ENCODE data around the gene LILRB2. TPM values are rescaled to one million over a fixed set of nuclear protein-coding genes. Genes with fewer than 3 reads are reported as not detected.
"Not testable (repeated sequence)": the region's sequence is repeated elsewhere in the genome, so short reads cannot be mapped to it uniquely, and the experiment has no call there.

LILRB2 gene
- total RNA-seq, 1 donor from 2014 or later: 1.5 TPM

DNA sequence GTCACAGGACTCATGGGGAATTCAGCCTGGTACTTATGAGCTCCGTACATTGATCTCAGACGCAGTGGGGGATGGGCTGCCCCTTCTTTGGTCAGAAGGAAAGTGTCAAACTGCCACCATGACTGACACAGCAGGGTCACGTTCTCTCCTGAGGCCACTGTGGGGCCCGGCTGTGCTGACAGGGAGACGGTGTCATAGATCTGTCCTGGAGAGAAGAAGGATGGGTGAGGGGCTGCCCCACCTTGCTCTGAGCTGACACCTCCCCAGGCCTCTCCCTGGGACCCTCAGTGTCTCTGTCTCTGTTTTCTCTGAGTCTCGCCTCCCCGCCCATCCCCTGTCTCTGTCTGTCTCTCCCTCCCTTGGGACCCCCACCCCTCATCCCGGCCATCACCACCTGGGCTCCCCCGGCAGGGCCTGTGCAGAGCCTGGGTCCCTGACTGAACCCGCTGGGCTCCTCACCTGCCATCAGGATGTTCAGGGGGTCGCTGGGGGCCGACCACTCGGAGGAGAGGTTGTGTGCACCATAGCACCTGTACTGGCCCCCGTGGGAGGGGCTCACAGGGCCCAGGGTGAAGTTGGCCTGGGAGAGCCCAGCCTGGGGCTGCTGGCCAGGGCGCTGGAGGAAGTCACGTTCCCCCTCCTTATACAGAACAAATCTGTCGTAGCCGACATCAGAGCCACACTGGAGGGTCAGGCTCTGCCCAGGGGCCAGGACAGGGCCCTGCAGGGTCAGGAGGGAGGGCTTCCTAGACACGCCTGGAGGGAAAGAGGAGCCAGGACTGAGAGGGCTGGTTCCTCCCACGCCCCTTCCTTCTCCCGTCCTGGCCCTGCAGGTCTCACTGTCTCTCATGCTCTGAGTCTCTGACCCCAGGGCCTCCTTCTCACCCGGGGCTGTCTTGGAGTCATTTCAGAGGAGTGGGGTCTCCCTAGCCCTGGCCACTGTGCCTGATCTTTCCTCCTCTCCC, 40.3 kb downstream of the LILRB2 start:
- DNase-seq: not testable (repeated sequence)

DNA sequence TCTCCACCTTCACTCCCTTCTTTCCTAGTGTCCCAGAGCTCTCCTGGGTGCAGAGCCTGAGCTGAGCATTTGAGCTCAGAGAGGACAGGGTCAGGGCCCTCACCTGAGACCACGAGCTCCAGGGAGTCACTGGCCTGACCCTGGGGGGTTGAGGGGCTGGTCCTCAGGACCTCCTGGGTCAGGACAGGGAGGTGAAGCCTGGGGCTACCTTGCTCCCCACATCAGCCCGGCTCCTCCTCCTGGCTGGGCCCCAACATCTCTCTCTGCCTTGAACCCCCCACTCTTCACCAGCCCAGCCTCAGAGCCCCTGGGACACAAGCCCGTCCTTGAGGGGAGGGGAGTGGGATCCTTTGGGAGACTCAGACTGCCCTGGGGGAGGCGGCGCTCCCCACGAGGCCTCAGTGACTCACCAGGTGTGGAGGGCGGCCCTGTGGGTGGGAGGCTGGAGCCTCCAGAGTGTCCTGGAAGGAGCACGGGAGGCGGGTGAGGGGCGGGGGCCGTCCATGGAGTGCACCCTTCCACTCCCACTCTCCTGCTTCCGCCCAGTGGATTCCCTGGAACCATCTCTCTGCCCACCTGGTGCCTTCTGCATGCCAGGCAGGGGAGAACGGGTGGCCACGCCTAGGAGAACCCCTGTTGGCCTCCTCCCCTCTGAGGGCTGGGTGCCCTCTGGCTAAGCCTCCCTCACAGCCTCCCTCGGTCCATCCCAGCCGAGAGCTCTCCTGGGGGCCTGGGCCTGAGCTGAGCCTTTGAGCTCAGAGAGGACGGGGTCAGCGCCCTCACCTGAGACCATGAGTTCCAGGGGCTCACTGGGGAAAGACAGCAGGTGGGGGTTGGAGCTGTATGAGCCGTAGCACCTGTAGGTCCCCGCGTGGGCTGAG, 41.2 kb downstream of the LILRB2 start:
- not testable (repeated sequence) for DNase-seq

DNA sequence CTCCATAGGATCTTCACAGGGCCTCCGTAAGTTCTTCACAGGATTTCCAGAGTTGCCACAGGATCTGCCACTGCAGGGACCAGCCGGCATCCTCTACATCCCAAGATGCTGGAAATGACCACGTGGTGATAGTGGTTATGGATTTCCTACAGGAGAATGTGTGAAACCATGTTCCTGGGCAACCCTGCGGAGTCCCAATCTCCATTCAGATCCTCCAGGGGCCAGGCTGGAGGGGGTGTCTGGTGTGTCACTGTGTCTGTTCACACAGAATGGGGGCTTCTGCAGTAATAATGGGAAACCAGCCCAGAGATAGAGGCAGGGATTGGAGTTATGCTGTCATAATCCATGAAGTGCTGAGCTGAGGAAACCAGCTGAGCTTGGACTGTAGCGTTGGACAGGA, 47.0 kb downstream of the LILRB2 start:
- DNase-seq: no peak

DNA sequence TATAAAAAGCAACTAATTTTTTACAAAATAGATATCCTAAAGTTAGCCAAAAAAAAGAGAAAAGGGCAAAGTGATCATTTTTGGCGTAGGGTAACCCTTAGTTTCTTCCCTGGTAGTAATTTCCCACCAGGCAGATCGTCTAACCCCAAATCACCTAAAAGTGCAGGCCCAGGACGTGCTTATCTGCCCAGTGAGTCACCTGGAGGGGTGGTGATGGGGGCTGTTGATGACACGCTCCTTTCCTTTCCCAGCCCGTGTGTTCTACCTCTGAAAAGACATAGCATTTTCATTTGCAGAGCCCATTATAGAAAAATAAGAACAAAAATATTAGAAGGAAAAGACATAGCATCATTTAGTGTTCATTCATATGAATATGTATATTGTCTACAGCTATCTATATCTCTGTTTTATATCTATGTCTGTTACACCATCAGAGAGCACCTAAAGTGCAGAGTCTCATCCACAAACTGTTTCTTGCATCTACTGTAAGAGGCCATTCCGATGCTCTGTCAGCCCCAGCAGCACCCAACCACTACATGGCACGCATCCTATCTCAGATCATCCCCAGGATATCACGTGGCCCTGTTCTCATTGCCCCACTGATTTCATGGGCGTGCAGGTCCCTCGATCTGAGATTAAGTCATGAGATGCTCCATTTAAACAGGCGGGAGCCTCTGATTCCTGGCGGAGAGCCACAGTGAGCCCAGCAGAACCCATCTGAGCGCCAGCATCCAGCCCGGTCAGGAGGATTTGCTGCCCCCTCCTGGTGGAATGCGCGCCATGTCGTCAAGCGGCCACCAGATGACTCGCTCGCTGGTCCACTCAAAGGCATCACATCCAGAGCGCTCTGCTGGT, 49.6 kb downstream of the LILRB2 start:
- peak; percentile 24 for DNase-seq

- no peak for DNase-seq
Measured at GRCh38 chr19:54230031-54230430, 50.9 kb downstream of the LILRB2 start.

DNA sequence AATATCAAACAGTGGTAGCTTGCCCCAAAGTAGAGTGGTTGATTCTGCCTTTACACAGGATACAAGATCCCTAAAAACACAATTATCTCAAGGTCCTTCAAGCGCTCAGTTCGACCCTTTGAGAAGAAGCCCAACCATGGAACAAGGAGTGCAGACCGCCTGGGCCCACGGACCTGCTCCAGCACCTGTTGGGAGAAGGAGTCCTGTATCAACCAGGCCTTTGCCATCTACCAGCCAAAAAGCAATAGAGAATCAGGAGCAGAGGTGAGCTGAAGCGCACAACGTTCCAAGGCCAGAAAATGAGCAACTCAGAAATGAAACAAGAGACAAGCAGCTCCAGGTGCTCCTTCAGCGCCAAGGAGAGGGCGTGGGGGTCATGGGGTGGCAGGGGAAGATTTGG, 51.8 kb downstream of the LILRB2 start:
- DNase-seq: no peak

DNA sequence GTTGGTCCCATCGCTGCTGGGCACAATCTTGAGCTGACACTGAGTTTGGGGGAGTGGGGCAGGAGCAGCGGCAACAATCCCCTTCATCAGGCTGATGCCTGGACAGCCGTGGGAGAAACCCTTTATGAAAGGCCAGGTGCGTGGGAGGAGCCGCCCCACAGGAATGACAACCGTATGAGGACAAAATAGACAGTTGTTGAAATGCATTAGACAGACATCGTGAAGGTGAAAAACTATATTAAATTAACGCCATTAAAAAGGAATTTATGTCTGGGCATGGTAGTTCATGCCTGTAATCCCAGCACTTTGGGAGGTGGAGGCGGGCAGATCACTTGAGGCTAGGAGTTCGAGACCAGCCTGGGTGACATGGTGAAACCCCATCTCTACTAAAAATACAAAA, 56.3 kb downstream of the LILRB2 start:
- not testable (repeated sequence) for DNase-seq

- DNase-seq: not testable (repeated sequence)
Measured at GRCh38 chr19:54223937-54224281, 57.0 kb downstream of the LILRB2 start.

Small RNA genes lying within 50 kb of the gene (small RNA-seq; reads per million reads assigned to genes)
- gene AC245884.12 (ENCODE audit: low replicate concordance): not detected
- not detected for gene MIR4752 (ENCODE audit: low replicate concordance)
- not detected for gene RNU6-1307P (ENCODE audit: low replicate concordance)

Other genes with a start within 250 kb of the LILRB2 start
- 1.7 TPM for gene VSTM1, start 217.2 kb downstream of the LILRB2 start, total RNA-seq
- gene TARM1, start 199.7 kb downstream of the LILRB2 start, total RNA-seq: 0.20 TPM
- gene OSCAR, start 180.3 kb downstream of the LILRB2 start, total RNA-seq: 1.4 TPM
- gene NDUFA3, start 178.3 kb downstream of the LILRB2 start, total RNA-seq: 6.8 TPM
- 5.4 TPM for gene TFPT, start 165.5 kb downstream of the LILRB2 start, total RNA-seq
- gene PRPF31, start 165.4 kb downstream of the LILRB2 start, total RNA-seq: 27.2 TPM
- 11.5 TPM for gene CNOT3, start 143.3 kb downstream of the LILRB2 start, total RNA-seq
- 3.6 TPM for gene LENG1, start 121.4 kb downstream of the LILRB2 start, total RNA-seq
- 1.8 TPM for gene TMC4, start 108.0 kb downstream of the LILRB2 start, total RNA-seq
- gene MBOAT7, start 91.5 kb downstream of the LILRB2 start, total RNA-seq: 18.8 TPM
- 24.4 TPM for gene TSEN34, start 89.8 kb downstream of the LILRB2 start, total RNA-seq
- gene RPS9, start 80.3 kb downstream of the LILRB2 start, total RNA-seq: 3,109 TPM
- 4.2 TPM for gene LILRB3, start 58.1 kb downstream of the LILRB2 start, total RNA-seq
- 1.4 TPM for gene LILRA6, start 38.3 kb downstream of the LILRB2 start, total RNA-seq
- 4.1 TPM for gene LILRB5, start 23.8 kb downstream of the LILRB2 start, total RNA-seq
- 3.9 TPM for gene LILRA5, start 32.1 kb upstream of the LILRB2 start, total RNA-seq
- gene LILRA4, start 58.1 kb upstream of the LILRB2 start, total RNA-seq: not detected
- gene LAIR1, start 83.8 kb upstream of the LILRB2 start, total RNA-seq: 11.5 TPM
- gene TTYH1, start 134.4 kb upstream of the LILRB2 start, total RNA-seq: 9.2 TPM
- gene LENG8, start 168.1 kb upstream of the LILRB2 start, total RNA-seq: 48.5 TPM
- gene LENG9, start 182.7 kb upstream of the LILRB2 start, total RNA-seq: 1.7 TPM
- 19.0 TPM for gene CDC42EP5, start 192.2 kb upstream of the LILRB2 start, total RNA-seq
- gene LAIR2, start 221.7 kb upstream of the LILRB2 start, total RNA-seq: not detected